Epithelial cell of proximal tubule (primary cell): ENCODE results near the gene RAD54L. TPM values are rescaled to one million over a fixed set of nuclear protein-coding genes. Genes with fewer than 3 reads are reported as not detected.

Experiments
- DNase-seq: peaks from one replicate; pipeline ENCODE4 v3.0.0-alpha.2; 2011; ENCODE audit warnings: low read depth
- H3K4me3 ChIP-seq: 2 replicates; pipeline ENCODE4 v1.5.1; 2011; ENCODE audit warnings: low read depth, mild to moderate bottlenecking, low read length
- total RNA-seq: library from RNA; depleted of rRNA; stranded (reverse); fragments of >200 nt; gene quantifications from 2 replicates; pipeline ENCODE4 v1.2.3, GENCODE V29; 2015
- TF ChIP-seq, protein P1 (sequence below): conservative IDR thresholded peaks from 2 replicates; pipeline ENCODE4 v1.5.1; 2012; ENCODE audit warnings: low read depth, mild to moderate bottlenecking, low read length

RAD54L gene
- total RNA-seq, 1 donor from 2014 or later: 23.6 TPM

DNA sequence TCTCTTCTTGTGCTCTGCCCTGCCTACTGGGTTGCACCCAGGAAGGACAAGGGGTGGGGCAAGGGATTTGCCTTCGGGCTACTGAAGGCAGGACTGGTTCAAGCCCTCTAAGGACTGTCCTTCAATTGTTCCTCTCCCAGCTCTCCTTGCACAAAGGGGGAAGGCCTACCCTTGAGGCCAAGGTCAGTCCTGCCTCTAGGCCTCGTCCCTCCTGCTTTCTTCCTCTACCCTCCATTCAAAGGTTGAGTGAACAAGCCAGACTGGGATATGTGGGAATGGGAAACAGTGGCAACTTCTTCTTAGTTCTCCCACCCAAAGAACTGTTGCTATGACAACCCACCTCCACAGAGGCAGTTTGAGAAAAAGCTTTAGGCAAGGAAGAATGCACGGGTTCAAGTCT lies 41.8 kb upstream of the RAD54L start:
- TF ChIP-seq, protein P1, sequence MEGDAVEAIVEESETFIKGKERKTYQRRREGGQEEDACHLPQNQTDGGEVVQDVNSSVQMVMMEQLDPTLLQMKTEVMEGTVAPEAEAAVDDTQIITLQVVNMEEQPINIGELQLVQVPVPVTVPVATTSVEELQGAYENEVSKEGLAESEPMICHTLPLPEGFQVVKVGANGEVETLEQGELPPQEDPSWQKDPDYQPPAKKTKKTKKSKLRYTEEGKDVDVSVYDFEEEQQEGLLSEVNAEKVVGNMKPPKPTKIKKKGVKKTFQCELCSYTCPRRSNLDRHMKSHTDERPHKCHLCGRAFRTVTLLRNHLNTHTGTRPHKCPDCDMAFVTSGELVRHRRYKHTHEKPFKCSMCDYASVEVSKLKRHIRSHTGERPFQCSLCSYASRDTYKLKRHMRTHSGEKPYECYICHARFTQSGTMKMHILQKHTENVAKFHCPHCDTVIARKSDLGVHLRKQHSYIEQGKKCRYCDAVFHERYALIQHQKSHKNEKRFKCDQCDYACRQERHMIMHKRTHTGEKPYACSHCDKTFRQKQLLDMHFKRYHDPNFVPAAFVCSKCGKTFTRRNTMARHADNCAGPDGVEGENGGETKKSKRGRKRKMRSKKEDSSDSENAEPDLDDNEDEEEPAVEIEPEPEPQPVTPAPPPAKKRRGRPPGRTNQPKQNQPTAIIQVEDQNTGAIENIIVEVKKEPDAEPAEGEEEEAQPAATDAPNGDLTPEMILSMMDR: no peak
- H3K4me3 ChIP-seq: peak overlapping the region; percentile 6
- no peak for DNase-seq

DNA sequence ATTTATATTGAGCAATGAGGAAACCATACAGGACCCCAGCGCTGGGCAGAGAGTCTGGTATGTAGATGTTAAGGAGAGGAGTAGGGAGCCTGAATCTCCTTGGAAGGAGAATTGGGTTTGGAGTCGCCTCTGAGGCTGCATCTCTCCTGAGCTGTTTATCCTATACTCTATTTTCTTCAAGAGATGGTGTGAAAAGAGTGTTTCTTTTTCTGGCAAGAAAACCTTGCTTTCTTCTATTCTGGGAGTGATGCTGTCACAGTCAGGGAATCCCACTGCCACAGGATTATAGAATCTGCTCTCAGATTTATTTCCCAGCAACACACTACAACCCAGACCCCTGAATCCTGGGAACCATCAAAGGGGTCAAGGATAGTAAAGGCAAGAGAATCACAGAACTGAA lies 41.2 kb upstream of the RAD54L start:
- no peak for DNase-seq
- H3K4me3 ChIP-seq: no peak overlapping the region
- TF ChIP-seq, protein P1: no peak

DNA sequence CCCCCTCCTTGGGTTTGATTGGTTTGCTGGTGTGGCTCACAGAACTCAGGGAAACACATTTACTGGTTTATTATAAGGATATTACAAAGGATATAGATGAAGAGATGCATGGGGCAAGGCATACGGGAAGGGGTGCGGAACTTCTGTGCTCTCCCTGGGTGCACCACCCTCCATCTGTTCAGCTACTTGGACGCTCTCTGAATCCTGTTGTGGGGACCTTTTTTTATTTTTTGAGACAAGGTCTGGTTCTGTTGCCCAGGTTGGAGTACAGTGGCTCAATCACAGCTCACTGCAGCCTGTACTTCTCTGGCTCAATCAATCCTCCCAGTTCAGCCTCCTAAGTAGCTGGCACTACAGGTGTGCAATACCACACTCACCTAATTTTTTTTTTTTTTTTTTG lies 37.0 kb upstream of the RAD54L start:
- TF ChIP-seq, protein P1: no peak
- no peak overlapping the region for H3K4me3 ChIP-seq
- no peak for DNase-seq

DNA sequence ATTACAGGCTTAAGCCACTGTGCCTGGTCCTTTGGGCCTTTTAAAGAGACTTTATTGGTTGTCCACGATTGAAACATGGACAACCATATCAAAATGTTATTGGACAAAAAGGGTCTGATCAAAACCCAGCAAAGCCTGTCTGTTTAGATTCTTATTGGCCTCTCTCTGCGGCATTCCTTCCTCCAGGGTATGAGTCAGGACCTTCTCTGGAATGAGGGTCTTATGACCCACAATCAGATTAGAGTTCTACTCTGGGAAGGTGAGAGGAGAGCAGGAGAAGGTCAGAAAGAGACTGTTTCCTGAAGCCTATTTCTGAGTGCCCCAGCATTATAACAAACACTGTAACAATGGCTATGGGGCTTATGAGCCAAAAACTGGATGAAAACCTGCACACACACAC lies 36.5 kb upstream of the RAD54L start:
- DNase-seq: no peak
- H3K4me3 ChIP-seq: no peak overlapping the region
- TF ChIP-seq, protein P1: no peak

DNA sequence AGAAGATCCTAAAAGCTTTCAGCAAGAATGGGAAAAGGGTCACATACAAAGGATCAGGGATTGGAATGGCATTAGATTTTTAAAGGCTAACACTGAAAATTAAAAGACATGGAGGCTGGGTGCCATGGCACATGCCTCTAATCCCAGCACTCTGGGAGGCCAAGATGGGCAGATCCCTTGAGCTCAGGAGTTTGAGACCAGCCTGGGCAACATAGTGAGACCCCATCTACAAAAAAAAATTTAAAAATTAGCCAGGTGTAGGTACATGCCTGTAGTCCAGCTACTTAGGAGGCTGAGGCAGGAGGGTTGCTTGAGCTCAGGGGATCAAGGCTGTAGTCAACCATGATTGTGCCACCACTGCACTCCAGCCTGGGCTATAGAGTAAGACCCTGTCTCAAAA lies 32.1 kb upstream of the RAD54L start:
- DNase-seq: no peak
- no peak overlapping the region for H3K4me3 ChIP-seq
- TF ChIP-seq, protein P1: no peak

DNA sequence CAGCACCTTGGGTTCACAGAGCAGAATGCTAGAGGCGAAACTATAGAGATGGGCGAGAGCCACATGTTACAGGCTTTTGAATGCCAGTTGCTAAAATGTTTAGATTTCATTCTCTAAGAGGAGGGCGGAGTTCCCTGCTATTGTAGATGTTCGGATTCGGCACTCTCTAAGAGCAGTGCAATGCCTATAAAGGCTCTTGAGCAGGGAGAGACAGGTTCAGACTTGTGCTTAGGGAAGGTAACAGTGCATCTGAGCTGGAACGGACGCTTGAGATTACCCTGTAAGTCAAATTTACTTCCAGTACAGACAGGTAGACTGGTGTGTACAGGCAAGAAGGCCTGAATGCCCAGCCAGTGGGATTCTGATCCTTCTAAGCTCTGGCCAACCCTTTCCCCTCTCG lies 29.1 kb upstream of the RAD54L start:
- TF ChIP-seq, protein P1: no peak
- no peak overlapping the region for H3K4me3 ChIP-seq
- DNase-seq: no peak
